Neural cell (in vitro differentiated cells): ENCODE data around the gene CCDC60.

Experiments
- CTCF ChIP-seq: fragments of 450-650 bp; IDR thresholded peaks from 2 replicates; pipeline ENCODE4 v1.5.1; 2014; ENCODE audit warnings: antibody characterized with exemption, mild to moderate bottlenecking, moderate library complexity; ENCODE audit not compliant: poor library complexity, severe bottlenecking
- EZH2 ChIP-seq: fragments of 200-600, 300-800 bp; shearing (Covaris generic), sonication (generic); IDR thresholded peaks from 2 replicates; pipeline ENCODE4 v1.6.1; 2014; ENCODE audit warnings: antibody characterized with exemption, low read length, borderline replicate concordance, mild to moderate bottlenecking; ENCODE audit not compliant: insufficient read depth, poor library complexity, severe bottlenecking
- MXI1 ChIP-seq: fragments of 450-650 bp; conservative IDR thresholded peaks from 2 replicates; pipeline ENCODE4 v1.6.1; 2014; ENCODE audit warnings: antibody characterized with exemption, mild to moderate bottlenecking; ENCODE audit not compliant: poor library complexity, severe bottlenecking
- REST ChIP-seq: IDR thresholded peaks from 2 replicates; pipeline ENCODE4 v1.6.1; 2012; ENCODE audit warnings: borderline replicate concordance
- TAF1 ChIP-seq: IDR thresholded peaks from 2 replicates; pipeline ENCODE4 v1.6.1; 2012; ENCODE audit warnings: low read depth

DNA sequence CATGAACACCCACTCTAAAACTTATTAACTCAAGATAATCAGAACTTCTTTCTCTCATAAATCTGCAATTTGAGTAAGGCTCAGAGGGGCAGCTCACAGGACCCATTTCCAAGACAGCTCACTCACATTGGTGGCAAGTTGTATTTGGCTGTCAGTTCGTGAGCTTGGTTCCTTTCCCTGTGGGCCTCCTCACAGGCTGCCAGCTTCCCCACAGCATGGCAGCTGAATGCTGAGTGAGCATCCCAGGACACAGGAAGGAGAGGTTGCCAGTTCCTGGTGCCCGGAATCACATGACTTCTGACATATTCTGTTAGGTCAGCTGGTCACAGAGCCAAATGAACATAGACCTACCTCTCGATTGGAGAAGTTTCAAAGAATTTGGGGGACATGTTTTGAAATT is 142.4 kb downstream of the CCDC60 start:
- no peak for TF ChIP-seq REST
- TF ChIP-seq CTCF = no peak
- TF ChIP-seq TAF1 = no peak
- no peak for TF ChIP-seq MXI1
- no peak for TF ChIP-seq EZH2
